GM20000 (cell line): ENCODE data around the gene NEK6.

ENCODE experiments used
- DNase-seq: peaks from one replicate; pipeline ENCODE4 v3.0.0; 2012; ENCODE audit warnings: low spot score
- TF ChIP-seq, protein P1 (sequence below): IDR thresholded peaks from 2 replicates; pipeline ENCODE4 v1.5.1; 2012; ENCODE audit warnings: mild to moderate bottlenecking, control low read depth; ENCODE audit errors: extremely low read depth, missing control alignments

The NEK6 gene

DNA sequence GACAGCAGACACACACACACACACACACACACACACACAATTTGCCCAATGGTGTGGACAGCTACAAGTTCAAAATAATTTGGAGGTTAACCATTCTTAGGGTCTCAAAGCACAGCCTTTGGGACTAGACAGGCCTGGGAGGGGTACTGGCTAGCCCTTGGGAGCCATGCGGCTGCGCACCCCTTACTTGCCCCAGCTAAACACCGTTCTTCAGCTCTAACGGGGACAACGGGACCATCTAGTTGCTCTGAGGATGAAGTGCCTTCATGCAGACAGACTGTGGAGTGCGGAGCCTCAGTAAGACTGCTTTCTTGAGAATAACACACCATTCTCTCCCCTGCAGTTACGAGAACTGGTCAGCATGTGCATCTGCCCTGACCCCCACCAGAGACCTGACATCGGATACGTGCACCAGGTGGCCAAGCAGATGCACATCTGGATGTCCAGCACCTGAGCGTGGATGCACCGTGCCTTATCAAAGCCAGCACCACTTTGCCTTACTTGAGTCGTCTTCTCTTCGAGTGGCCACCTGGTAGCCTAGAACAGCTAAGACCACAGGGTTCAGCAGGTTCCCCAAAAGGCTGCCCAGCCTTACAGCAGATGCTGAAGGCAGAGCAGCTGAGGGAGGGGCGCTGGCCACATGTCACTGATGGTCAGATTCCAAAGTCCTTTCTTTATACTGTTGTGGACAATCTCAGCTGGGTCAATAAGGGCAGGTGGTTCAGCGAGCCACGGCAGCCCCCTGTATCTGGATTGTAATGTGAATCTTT, 92.9 kb downstream of the NEK6 start:
- DNase-seq, result no peak
- TF ChIP-seq, protein P1, sequence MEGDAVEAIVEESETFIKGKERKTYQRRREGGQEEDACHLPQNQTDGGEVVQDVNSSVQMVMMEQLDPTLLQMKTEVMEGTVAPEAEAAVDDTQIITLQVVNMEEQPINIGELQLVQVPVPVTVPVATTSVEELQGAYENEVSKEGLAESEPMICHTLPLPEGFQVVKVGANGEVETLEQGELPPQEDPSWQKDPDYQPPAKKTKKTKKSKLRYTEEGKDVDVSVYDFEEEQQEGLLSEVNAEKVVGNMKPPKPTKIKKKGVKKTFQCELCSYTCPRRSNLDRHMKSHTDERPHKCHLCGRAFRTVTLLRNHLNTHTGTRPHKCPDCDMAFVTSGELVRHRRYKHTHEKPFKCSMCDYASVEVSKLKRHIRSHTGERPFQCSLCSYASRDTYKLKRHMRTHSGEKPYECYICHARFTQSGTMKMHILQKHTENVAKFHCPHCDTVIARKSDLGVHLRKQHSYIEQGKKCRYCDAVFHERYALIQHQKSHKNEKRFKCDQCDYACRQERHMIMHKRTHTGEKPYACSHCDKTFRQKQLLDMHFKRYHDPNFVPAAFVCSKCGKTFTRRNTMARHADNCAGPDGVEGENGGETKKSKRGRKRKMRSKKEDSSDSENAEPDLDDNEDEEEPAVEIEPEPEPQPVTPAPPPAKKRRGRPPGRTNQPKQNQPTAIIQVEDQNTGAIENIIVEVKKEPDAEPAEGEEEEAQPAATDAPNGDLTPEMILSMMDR, result no peak

DNA sequence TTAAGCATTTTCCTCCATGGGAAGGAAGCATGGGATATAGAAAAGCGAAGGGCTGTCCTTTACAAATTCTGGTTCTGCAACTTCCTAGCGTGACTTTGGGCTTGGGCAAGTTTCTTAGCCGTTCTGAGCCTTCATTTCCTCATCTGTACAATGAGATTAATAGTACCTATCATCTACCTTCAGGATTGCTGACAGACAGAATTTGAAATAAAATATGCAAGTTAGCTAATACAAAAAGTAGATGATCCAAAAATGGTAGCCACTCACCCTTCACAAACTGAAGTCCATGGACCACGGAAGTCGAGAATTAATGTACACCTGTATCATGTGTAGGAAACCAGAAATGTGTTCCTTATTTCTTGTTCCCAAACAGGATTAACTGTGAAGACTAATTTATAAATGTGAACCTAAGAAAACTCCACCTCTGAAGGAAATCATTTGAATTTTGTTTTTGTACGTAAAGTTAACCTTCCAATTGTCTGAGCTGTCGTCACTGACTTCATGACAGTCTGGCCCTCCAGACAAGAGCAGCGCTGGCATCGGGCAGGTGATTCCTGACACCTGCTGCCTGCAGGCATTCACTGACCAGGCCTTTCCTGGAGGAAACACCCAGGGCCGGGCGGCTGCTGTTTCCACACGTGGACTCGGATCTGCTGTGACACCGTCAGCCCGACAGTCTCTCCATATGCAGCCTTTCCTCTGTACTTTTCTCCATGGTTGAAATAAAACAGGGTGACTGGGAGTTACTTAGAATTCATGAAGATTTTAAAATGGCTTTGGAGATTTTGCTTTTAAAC, 94.1 kb downstream of the NEK6 start:
- no peak for DNase-seq
- TF ChIP-seq, protein P1, result no peak

DNA sequence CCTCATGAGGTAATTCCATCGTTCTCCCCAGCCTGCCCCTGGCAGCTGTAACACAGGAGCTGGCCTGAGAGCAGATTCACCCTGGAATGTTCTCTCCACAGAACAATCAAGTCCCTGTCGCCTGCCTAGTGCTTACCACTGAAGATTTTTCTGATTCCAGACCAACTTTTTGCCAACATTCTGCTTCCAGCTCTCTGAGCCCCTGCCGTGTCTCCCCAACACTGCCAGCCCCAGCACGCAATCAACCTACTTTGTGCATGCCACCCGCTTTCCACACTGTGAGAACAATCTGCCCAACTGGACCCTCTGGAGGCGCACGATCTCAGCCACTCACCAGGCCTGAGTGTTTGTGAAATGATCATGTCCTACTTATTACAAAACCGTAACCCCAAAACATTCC, 94.9 kb downstream of the NEK6 start:
- no peak for DNase-seq

DNA sequence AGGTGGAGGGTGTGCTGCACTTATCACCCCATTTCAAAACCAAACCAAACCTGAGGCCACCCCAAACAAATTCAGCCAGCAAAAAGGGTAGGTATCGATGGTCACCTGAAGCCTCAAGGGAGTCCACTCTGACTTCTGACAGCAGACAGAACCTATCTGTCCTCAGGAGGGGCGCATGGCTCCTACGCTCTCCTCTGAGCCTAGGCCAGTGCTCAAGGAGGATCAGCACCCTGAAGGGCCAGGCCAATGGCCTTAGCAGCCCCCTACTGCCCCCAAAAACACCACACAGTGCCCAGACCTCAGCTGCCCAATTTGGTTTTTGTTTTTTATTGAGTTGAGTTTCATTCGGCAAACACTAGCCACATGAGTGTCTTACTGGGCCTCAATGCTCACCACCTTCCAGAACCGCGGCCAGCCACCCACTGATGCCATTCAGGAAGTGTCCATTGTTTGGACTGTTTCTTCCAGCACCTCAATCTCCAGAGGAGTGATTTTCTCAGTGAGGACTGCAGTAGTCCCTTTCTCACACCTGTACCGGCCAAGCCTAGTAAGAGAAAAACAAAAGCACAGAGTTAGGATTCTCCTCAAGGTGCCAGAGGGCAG, 95.5 kb downstream of the NEK6 start:
- TF ChIP-seq, protein P1, result no peak
- DNase-seq, result no peak

More for the DNA sequence above, 94.9 kb downstream of the NEK6 start:
- TF ChIP-seq, protein P1, result no peak

DNA sequence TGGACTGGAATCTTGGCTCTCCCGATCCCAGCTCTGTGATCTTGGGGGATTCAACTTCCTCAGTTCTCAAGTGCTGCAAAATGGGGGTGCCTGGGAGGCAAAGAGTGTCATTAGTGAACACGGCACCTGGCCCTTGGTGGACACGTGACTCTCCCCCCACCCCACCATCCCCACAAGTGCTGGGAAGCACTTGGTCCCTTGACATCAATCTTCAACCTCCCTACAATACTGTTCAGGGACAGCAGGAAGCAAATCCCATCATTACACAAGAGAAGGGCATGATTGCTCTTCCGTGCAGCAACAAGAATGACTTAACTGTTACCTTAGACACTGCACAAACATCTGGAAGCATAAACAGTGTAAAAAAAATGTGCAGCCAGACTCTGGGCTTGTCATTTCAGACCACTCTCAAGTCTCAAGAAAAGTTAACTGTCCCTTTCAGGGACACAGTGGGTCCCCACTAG, 96.1 kb downstream of the NEK6 start:
- no peak for DNase-seq
- TF ChIP-seq, protein P1, result no peak

DNA sequence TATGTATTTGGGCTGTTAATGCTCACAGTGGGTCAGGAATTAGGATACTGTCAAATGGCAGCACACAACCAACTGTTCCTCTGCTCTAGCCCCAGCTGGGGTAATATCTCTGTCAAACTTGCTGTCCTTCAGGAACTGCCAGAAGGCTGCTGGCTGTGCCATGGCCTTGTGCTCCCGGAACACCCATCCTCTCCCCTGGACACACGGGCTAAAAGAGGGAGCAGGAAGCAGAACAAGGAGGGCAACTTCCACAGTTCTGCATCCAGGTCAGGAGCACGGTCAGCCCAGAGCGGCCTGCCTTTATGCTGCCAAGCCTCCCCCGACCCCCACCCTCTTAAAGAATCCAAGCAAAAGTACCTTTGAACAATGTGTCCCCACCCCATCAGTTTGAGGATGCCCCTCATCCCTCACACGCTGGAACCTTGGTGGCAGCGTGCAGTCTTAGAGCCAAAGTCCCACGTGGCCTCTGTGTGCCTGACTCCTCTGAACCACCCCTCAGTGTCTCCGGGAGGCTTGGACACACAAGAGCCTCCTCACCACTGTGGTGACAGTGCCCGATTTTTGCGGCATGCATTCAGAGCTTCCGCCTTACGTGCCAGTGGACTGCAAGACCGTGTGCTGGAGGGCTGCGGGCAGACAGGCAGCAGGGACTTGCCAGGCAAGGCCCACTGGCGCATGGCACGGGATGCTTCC, 96.7 kb downstream of the NEK6 start:
- DNase-seq, result no peak
- TF ChIP-seq, protein P1, result no peak
